ENCODE data around the gene BEST2.
A peak's percentile ranks its signal among the peaks of the same experiment; 100 is the strongest.
"Not testable (repeated sequence)": the region's sequence is repeated elsewhere in the genome, so short reads cannot be mapped to it uniquely, and the experiment has no call there.

BEST2 gene

DNA sequence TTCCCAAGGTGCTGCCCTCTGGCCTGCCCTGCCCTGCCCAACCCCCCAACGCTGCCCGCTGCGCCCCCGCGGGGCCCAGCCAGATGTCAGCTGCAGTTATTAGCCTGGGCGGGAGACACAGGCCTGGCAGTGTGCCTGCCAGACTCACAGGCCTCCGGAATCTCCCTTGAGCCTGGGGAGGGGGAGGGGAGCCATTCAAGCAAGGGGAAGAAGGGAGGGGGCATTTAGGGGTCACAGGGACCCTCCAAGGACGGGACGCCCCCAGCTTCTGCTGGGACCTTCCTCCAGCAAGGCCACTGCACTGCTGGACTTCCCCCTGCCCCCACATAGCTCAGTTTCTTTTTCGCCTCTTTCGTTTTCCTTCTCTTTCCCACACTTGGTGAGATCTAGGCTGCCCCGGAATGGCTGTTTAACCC is 37.1 kb downstream of the BEST2 start:
- DNase-seq: peak; percentile 77

DNA sequence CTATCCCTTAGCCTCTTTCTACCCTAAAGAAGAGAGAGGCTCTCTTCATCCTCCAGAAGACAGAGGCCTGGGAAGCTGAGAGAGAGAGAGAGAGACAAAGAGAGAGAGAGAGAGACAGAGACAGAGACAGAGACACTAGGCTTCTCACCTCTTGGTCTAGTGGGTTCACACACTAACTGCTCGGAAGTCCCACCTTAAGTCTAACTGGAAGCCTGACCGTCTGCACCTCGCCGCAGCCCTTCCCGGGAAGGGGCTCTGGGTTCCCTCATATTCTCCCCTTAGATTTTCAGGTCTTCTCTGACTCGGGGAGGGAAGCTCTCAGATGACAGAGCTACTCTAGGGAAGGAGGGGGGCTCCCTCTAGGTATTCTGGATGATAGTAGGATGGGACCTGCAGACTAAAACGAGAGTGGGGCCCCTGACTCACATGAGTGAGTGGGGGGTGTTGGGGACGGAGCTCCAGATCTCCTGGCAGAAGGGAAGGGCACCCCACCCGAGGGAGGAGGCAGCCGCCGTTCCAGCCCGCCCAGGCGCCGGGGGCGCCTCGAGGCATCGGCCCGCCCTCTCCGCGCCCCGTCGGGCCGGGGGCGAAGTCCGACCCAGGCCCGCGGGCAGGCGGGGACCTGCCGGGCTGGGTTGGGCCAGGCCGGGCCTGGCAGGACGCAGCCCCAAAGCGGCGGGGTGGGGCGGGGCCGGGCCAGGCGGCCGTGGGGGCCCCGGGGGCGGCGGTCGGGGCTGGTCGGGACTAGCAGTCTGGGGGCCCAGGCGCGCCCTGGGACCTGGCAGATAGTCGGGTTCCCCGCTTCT is 37.7 kb downstream of the BEST2 start:
- DNase-seq: peak; percentile 41

DNA sequence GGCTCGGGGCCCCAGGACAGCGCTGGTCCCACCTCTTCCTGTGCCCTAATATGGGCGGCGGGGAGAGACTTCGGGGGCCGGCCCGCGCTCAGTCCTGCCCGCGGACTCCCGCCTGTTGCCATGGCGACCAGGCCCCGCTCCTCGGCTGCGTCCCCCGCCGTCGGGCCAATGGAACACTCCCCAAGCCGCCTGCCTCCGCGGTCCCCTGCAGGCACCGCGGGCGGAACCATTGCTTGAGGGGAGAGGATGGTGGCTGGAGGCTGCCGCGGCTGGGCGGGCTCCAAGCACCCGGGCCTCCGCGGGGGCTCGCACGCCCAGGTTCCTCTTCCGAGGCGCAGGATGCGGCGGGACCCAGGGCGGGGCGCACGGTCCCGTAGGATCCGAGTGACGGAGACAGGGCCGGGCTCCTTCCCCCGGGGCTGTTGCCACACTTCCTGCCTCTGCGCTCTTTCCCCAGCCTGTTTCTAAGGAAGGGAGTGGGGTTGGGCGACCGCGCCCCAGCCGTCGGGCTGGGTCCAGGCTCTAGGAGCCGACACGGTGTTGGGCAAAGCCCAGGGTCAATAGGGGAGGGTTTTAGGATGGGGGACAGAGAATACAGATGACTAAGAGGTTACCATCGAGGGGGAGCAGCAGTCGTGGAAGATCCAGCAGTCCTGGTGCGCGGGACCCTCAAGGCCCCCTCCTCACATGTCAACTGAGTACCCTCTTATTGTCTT is 38.5 kb downstream of the BEST2 start:
- peak; percentile 97 for DNase-seq

DNA sequence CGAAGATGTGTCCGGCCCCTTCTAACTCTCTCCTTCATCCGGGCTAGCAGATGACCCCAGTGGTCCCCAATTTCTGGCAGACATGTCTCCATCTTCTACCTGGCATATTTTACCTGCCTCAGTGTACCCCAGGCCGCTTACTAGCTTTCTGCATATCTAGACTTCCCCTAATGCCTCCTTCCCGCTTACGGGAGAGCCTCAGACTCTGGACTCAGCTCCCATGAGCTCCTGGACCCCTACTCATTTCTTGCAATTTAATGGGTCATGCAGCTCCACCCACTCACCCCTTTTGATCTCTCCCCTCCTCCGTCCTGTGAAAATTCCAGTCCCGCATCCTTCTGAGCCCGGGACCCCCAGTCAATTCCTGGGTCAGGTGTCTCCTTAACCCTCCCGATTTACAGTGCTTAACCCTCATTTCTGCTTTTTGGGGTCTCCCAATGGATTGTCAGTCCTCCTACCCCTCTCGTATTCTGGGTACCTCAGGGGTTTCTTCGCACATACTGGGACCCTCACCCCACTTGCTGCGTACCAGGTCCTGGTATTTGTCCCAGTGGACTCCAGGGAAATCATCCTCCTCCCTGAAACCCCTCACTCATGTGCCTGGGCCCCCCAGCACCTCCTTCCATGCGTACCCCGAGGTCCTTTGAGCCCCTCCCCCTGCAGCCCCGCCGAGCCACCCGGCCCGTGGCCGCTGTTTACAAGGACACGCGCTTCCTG is 39.2 kb downstream of the BEST2 start:
- peak; percentile 25 for DNase-seq

DNA sequence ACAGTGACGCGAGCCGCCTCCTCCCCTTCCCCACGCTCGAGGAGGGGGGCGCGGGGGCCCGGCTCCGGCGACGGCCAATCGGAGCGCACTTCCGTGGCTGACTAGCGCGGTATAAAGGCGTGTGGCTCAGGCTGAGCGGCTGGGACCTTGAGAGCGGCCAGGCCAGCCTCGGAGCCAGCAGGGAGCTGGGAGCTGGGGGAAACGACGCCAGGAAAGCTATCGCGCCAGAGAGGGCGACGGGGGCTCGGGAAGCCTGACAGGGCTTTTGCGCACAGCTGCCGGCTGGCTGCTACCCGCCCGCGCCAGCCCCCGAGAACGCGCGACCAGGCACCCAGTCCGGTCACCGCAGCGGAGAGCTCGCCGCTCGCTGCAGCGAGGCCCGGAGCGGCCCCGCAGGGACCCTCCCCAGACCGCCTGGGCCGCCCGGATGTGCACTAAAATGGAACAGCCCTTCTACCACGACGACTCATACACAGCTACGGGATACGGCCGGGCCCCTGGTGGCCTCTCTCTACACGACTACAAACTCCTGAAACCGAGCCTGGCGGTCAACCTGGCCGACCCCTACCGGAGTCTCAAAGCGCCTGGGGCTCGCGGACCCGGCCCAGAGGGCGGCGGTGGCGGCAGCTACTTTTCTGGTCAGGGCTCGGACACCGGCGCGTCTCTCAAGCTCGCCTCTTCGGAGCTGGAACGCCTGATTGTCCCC is 39.9 kb downstream of the BEST2 start, which contains the start of gene JUNB:
TSS of gene JUNB (plus strand) at position 142 of the 706 bp plus-strand sequence. CDS start at position 428, 286 bp downstream.
- DNase-seq: peak; percentile 97

DNA sequence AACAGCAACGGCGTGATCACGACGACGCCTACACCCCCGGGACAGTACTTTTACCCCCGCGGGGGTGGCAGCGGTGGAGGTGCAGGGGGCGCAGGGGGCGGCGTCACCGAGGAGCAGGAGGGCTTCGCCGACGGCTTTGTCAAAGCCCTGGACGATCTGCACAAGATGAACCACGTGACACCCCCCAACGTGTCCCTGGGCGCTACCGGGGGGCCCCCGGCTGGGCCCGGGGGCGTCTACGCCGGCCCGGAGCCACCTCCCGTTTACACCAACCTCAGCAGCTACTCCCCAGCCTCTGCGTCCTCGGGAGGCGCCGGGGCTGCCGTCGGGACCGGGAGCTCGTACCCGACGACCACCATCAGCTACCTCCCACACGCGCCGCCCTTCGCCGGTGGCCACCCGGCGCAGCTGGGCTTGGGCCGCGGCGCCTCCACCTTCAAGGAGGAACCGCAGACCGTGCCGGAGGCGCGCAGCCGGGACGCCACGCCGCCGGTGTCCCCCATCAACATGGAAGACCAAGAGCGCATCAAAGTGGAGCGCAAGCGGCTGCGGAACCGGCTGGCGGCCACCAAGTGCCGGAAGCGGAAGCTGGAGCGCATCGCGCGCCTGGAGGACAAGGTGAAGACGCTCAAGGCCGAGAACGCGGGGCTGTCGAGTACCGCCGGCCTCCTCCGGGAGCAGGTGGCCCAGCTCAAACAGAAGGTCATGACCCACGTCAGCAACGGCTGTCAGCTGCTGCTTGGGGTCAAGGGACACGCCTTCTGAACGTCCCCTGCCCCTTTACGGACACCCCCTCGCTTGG is 40.7 kb downstream of the BEST2 start:
- peak; percentile 68 for DNase-seq

DNA sequence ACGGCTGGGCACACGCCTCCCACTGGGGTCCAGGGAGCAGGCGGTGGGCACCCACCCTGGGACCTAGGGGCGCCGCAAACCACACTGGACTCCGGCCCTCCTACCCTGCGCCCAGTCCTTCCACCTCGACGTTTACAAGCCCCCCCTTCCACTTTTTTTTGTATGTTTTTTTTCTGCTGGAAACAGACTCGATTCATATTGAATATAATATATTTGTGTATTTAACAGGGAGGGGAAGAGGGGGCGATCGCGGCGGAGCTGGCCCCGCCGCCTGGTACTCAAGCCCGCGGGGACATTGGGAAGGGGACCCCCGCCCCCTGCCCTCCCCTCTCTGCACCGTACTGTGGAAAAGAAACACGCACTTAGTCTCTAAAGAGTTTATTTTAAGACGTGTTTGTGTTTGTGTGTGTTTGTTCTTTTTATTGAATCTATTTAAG is 41.3 kb downstream of the BEST2 start:
- no peak for DNase-seq

DNA sequence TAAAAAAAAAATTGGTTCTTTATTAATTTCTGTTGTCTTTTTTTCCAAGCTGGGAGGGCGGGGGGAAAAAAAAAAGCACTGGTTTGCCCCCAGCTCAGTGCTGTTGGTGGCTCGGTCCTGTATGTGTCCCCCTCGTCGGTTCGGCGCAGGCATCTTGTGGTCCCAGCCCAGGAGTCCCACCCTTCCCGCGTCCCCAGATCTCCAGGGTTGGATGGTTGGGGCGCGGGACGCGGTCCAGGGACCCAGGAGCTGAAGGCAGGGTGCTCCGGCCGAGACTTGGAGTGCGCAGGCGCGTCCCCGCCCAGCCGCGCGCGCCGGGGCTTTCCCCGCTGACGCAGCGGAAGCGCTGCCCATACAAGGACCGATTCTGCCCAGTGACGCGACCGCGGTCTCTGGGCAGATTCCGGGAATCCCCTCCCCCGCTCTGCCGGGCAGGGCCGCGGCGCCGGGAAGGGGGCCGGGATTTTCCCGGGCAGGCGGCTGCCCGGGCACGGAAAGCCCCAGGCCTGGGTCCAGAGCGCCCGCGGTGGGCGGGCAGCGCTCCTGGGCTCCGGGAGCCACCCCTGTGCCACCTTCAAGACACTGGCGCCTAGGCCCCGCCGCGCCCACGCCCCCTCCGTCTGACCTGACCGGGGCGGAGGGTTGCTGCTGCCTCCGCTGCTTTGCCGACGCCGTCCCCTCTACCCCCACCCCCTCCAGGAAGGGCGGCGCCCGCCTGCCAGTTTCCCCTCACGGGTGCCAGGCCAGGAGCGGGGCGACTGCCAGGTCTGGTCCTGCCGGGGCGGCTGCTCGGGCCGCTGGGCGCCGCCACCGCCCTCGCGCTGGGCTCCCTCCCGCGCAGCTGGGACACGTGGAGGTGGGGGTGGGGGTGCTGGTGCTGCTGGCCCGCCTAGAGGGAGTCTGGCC is 42.0 kb downstream of the BEST2 start:
- peak; percentile 94 for DNase-seq

DNA sequence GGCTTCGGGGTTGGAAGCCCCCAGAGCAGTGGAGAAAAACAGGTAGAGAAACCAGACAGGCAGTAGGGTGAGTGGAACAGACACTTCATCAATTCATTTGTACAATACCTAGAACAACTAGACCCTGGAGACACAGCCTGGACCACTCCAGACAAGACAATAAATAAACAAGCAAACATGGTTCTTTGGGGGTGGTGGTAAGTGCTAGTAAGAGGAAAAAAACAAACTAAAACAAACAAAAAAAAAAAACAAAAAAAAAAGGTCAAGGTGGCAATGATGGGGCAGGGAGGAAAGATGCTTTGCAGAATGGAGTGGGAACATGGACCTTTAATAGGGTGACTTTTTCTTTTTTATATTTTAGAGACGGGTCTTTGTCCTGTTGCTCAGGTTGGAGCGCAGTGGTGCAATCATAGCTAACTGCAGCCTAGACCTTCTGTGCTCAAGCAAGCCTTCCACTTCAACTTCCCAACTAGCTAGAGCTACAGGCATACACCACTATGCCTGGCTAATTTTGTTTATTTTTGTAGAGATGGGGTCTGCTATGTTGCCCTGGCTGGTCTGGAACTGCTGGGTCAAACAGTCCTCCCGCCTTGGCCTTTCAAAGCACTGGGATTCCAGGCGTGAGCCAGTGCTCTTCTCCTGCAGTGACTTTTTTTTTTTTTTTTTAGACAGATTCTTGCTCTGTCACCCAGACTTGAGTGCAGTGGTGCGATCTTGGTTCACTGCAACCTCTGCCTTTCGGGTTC is 42.8 kb downstream of the BEST2 start:
- peak; percentile 15 for DNase-seq

DNA sequence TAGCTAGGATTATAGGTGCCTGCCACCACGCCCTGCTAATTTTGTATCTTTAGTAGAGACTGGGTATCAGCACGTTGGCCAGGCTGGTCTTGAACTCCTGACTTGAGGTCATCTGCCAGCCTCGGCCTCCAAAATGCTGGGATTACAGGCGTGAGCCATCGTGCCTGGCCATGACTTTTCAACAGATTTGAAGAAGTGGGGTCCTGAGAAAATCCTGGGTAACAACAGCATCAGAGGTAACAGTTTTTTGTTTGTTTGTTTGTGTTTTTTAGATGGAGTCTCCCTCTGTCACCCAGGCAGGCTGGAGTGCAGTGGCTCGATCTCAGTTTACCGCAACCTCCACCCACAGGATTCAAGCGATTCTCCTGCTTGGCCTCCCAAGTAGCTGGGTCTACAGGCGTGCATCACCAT is 43.4 kb downstream of the BEST2 start:
- no peak for DNase-seq

DNA sequence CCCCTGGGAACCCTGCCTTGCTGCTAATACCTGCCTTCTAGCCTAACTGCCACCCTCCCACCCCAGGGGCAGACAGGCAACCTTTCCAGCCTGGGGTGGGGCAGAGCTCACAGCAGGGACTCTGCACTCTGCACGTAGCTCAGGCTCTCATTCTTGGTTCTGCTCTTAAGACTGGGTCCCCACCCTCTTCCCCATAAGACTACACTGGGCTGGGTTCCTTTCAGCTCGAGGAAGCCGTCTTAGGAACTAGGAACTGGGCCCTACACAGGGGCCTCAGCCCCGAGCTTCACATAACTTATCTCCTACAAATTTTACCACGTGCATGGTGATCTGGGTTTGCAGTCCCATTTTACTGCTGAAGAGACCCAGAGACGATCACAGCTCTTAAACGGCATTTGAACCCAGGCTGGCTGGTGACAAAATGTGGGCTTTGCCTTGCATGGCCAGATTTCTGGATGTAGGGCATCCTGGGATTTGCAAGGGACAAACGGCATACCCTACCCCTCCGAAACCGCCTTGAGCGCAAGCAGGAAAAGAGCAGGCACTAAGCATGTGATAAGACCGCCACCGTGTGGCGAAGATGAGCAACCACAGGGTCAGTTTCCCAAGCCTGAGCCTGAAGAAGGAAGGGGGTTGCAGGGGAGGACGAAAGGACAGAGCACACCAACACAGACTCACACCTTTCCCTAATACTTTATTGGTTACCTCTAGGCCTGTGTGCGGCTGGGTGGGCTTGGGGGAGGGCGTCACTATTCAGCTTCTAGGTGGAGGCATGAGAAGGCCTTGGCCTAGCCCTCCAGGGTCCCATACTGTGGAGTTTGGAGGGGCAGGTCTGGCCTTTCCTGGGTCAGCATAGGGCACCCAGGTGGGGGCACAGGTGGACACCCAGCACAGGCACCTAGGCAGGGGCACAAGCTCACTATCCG is 44.8 kb downstream of the BEST2 start:
- peak; percentile 79 for DNase-seq

DNA sequence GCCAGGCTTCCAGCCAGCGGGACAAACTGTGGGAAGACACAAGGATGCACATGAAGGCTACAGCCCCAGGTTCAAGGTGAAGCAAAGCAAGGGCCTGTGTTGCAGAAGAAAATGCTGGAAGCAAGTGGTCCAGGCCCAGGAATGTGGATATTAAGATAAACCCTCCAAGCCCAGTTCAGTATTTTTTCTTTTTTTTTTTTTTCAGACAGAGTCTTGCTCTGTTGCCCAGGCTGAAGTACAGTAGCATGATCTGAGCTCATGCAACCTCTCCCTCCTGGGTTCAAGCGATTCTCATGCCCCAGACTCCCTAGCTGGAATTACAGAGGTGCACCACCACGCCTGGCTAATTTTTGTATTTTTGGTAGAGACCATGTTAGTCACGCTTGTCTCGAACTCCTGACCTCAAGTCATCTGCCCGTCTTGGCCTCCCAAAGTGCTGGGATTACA is 45.6 kb downstream of the BEST2 start:
- no peak for DNase-seq

DNA sequence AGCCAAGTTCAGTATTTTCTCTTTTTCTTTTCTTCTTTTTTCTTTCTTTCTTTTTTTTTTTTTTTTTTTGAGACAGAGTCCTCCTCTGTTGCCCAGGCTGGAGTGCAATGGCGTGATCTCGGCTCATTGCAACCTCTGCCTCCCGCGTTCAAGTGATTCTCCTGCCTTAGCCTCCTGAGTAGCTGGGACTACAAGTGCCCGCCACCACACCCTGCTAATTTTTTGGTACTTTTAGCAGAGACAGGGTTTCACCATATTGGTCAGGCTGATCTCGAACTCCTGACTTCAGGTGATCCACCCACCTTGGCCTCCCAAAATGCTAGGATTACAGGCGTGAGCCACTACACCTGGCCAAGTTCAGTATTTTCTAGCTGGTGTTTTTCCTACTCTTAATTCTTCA is 46.0 kb downstream of the BEST2 start:
- DNase-seq: not testable (repeated sequence)

DNA sequence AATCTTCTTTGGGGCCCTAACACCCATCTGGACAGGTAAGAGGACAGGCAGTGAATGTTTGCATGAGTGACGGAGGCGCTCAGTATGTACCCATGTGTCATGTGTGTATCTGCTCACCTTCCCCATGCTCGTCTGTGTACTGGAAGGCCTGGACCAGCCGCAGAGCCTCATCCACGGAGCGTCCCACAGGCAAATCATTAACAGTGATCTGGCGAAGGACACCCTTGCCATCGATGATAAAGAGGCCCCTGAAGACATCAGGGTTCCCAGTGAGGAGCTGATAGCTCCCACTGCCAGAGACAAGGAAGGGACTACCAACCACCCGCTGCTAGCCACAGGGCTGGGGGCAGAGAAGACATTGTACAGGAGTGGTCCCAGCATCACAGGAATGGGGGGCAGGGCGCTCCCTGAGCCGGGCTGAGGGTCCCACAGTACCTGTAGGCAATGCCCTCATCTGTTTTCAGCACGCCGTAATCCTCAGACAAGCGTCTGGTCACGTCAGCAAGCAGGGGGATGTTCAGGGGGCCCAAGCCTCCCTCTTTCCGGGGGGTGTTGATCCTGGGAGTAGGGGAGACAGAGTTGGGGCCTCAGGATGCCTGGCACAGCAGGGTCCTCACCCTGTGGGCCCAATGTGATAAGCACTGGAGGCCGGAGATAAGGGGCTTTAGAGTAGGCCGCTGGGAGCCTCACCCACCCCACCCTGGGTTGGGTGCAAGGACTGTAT is 48.3 kb downstream of the BEST2 start:
- no peak for DNase-seq

DNA sequence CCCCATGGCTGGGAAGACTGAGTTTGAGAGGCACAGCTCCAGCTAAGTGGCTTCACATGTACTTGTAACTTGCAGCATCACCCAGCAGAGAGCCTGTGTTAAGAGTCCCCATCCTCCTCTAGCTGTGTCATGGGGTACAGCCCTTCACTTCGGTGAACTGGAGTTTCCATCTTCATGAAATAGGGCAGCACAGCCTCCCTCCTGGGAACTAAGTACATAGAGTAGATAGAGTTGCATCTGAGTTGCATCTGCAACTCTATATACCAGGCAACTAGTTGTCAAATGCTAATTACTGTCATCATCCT is 48.8 kb downstream of the BEST2 start:
- DNase-seq: no peak

DNA sequence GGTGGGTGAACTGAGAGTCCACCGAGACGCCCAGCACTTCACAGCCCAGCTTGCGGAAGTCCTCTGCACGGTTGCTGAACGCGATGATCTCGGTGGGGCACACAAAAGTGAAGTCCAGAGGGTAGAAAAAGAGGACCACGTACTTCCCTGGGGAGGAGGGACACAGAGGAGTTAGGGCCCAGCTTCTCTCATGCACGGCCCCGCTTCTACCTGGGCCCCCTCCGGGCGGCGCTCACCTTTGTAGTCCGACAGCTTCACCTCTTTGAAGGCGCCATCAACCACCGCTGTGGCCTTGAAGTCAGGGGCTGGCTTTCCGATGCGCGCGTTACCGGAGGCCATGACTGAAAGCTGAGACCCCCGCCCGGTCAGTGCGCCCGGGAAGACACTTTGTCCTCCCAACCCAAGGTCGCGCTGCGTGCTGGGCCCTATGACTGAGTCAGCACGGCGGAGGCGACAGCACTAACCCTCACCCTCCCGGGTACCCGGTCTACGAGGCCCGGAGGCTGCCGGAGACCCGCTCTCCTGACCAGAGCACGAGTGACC is 49.4 kb downstream of the BEST2 start:
- DNase-seq: peak; percentile 14

DNA sequence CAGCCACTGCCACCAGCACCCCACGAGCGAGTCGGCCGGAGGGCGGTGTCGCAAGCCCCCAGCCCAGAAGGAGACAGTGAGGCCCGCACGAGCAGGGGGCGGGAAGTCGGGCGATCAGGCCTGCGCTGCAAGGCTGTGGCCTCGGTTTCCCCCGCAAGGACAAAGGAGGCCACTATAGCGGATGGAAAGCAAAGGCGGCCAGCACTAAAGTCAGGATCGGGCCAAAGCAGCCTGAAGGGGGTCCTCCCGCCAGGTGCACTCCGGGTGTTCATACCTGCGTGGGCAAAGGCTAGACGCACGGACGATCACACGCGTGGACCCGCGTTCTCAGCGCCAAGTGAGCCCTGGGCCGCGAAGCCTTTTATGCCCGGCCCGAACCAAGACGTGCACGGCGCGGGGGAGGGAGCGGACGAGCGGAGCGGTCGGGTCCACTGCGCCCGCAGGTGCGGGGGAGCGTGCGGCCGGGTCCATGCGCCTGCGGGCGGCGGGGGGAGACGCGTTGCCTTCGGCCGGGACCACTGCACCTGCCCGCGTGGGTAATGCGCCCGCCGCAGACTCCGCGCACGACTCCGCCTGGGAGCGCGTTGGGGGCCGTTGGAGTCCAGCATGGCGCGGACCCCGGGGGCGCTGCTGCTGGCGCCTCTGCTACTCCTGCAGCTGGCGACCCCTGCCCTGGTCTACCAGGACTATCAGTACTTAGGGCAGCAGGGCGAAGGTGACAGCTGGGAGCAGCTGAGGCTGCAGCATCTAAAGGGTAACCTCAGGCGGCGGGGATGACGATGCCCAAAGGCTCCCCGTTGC is 50.1 kb downstream of the BEST2 start, which contains the start of the genes PRDX2 and THSD8:
TSS of gene PRDX2 (minus strand) at position 335 of the 801 bp plus-strand sequence. CDS start 539 bp downstream, outside the sequence.
TSS of gene THSD8 (plus strand) at position 604 of the 801 bp plus-strand sequence. CDS start at position 607, 3 bp downstream.
- peak; percentile 69 for DNase-seq
